Measurements from ENCODE around the gene KRT4.

DNA sequence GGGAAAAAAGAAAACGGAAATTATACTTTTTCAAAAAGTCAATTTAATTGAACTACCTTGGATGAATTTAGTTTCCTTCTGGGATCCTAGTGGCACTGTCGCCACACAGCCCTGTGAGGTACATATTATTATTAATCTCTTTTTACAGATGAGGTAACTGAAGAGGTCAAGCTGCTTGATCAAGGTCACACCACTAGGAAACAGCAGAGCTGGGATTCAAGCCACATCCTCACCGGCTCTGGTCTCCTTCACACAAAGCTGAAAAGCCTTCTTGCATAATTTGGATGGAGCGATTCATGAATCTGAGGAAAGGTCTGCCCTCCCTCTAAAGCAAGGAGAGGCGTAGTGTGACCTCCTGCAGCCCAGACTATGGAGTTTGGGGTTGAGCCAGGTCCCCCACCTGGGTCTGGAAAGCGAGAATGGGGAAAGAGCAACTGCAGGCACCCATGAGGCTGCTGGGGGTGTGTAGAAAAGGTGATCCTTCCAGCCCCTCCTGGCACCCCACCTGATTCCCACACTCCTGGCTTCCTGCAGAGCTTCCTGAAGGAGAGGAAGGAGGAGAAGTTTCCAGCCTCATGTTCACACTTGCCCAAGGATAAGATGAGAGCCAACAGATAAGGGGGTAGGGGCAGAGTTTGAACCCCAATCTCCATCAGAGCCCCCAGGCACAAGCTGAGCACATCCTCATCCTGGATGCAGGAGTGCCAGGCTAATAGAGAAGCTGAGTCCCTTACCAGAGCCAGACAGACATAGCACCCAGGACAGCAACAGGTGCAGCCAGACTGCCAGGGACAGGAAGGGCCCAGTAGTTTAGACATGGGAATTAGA lies 24.1 kb upstream of the KRT4 start:
- TF ChIP-seq, protein P1, sequence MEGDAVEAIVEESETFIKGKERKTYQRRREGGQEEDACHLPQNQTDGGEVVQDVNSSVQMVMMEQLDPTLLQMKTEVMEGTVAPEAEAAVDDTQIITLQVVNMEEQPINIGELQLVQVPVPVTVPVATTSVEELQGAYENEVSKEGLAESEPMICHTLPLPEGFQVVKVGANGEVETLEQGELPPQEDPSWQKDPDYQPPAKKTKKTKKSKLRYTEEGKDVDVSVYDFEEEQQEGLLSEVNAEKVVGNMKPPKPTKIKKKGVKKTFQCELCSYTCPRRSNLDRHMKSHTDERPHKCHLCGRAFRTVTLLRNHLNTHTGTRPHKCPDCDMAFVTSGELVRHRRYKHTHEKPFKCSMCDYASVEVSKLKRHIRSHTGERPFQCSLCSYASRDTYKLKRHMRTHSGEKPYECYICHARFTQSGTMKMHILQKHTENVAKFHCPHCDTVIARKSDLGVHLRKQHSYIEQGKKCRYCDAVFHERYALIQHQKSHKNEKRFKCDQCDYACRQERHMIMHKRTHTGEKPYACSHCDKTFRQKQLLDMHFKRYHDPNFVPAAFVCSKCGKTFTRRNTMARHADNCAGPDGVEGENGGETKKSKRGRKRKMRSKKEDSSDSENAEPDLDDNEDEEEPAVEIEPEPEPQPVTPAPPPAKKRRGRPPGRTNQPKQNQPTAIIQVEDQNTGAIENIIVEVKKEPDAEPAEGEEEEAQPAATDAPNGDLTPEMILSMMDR (IDR thresholded peaks at IDR 0.05), result no peak
- TF ChIP-seq POLR2A (IDR thresholded peaks at IDR 0.05) (no peak), EP300 (IDR thresholded peaks at IDR 0.05) (no peak)

All from tibial nerve (tissue), 4 donors.